Umbilical cord (tissue), 2 donors: ENCODE results near the gene ZCCHC24. TPM values are rescaled to one million over a fixed set of nuclear protein-coding genes. Genes with fewer than 3 reads are reported as not detected.

ENCODE experiments used
- DNase-seq: peaks from one replicate; pipeline ENCODE4 v3.0.0-alpha.2; 2015; ENCODE audit warnings: low spot score
- total RNA-seq: library from RNA; depleted of rRNA; stranded (reverse); fragments of >200 nt; gene quantifications from one replicate; pipeline ENCODE4 v1.2.3, GENCODE V29; 2014; ENCODE audit warnings: low replicate concordance; ENCODE audit not compliant: insufficient read depth

ZCCHC24 gene
- total RNA-seq, 1 donor from 2014 or later, result 33.7 TPM

DNA sequence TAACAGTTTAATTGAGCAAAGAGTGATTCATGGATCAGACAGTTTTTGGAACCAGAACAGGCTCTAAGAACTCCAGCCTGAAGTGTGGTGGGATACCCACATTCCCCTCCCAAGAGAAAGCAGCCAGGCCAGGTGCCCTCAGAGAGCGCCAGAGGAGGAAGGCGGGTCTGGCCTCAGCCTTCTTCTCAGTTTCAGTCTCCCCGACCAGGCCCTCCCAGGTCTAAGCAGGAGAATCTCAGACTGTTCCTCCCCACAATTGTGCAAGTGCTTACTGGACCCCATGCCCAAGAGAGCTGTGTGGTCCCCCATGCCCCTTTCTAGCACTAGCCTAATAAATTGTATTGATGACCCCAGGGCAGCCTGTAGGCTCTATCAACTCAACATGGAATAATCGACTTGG lies 72.6 kb downstream of the ZCCHC24 start:
- DNase-seq, result no peak

DNA sequence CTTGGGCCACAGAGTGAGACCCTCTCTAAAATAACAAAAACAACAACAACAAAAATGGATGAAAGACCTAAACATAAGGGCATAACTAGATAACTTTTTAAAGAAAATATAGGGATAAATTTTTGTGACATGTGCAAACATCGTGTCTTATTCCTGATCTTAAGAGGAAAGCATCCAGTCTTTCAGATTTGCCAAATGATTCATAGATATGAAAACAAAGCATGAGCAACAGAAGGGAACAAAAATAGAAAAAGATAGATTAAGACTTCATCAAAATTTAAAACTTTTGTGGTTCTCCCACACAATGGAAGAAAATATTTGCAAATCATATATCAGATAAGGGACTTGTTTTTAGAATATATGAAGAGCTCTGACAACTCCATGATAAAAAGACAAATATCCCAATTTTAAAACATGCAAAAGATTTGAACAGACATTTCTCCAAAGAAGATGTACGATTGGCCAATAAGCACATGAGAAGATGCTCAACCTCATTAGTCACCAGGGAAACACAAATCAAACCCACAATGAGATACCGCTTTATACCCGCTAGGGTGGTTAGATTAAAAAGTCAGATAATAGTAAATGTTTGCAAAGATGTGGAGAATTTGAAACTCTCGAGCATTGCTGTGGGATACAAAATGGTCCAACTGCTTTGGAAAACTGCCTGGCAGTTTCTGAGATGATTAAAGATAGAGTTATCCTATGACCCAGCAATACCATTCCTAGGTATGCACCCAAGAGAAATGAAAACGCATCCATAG lies 77.8 kb downstream of the ZCCHC24 start:
- no peak for DNase-seq

DNA sequence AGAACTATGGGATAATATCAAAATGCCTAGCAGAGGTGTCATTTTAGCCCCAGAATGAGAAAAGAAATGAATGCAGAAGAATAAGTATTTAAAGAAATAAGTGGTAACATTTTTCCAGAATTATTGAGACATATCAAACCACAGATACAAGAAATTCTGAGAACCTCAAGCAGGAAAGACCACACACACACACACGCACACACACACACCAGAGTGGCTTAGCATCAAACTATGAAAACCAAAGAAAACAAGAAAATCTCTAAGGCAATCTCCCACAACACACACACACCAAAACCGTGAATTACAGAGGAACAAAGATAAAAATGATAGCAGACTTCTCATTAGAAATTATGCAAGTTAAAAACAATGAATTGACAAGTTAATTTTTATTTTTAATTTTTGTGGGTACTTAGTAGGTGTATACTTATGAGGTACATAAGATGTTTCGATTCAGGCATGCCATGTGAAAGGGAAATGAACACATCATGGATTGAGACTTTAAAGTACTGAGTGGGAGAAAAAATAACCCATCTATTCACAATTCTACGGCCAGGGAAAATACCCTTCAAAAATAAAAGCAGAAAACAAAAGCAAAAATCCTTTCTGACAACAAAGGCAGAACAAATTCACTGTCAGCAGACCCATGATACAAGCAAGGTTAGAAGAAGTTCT lies 83.6 kb downstream of the ZCCHC24 start:
- no peak for DNase-seq

DNA sequence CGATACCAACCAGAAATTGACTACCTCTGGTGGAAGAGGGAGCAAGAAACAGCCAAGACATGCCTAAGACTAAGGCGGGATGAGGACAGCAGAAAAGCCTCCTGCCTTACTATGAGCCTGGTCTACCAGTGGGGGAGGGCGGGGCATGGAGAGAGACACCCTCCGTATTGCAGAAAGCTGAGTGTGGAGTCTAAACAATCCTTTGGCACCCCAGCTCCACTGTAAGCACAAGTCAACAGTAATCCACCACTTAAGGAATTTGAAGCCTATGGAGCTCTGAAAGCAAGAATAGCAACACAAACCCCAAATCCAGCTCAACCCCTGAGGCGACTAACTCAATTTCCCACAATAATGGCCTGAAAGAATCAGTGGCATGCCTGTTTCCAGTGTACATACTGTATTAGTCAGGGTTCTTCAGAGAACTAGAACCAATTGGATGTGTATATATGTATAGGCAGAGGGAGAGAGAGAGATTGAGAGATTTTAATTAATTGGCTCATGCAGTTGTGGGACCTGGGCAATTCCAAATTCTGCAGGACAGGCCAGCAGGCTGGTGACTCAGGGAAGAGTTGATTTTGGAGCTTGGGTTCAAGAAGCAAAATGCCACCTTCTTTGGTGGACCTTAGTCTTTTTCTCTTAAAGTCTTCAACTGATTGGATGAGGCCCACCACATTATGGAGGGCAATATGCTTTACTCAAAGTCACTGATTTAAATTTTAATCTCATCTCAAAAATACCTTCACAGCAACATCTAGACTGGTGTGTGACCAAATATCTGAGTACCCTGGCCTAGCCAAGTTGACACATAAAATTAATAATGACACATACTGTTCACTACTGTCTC lies 84.7 kb downstream of the ZCCHC24 start:
- no peak for DNase-seq

DNA sequence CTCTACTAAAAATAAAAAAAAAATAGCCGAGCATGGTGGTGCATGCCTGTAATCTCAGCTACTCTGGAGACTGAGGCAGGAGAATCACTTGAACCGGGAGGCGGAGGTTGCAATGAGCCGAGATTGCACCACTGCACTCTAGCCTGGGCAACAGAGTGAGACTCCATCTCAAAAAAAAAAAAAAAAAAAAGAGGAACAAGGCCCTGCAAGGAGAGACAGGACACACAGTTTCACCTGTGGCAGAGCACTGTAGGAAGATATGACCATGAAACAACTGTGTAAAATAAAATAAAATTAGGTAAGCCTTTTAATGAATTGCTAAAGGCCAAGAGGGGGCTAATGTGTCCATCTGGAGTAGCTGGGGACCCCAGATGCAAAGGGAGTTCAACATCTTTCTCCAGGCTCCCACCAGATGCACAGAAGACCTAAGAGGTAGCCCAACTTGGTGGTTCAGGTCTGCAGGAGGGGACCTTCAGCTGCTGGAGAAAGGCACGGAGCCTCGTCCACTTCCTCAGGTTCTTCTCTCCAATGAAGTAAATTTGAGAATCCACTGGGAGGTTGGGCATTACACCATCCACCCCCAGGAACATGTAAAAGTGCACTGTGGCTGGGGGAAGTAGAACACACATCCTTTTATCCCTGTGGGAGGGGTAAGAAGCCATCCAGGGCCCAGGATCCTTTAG lies 85.5 kb downstream of the ZCCHC24 start:
- no peak for DNase-seq

DNA sequence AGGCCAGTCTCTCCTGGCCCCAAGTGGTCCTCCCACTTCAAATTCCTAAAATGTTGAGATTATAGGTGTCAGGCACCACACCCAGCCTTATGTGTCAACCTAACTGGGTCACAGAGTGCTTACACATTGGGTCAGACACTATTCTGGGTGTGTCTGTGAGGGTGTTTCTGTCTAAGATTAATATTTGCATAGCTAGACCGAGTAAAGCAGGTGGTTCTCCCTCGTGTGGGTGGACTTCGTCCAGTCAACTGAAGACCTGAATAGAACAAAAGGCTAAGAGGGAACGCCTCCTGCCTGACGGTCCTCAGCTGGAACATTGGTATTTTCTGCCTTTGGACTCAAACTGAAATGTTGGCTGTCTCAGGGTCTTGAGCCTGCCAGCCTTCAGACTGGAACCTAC lies 86.6 kb downstream of the ZCCHC24 start:
- DNase-seq, result no peak

DNA sequence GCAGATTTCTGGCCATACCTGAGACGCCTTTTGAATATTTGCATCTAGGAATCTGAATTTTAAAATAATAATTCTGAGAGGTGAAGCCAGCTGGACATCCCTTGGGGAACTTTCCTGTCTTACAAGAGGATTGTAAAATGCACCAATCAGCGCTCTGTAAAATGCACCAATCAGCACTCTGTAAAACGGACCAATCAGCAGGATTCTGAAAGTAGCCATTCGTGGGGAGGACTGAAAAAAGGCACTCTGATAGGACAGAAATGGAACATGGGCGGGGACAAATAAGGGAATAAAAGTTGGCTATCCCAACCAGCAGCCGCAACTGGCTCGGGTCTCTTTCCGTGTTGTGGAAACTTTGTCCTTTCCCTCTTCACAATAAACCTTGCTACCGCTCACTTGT lies 88.2 kb downstream of the ZCCHC24 start:
- no peak for DNase-seq

DNA sequence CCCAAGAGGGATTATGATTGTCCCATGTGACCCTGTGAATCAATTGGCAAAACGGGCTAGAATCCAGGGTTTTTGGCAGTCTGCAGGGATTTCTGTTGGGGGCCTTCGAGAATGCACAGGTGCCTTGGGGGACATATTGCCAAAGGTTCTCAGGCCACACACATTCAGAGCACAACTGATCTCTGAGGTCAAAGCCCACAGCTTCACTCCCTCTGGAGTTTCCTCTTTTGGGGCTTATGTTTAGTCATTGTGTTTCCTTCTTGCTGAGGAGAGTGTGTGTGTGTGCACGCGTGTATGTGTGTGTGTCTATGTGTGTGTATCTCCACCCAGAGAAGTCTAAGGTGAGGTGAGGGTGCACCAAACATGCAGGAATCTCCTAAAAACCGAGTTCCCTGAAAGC lies 89.3 kb downstream of the ZCCHC24 start:
- no peak for DNase-seq

DNA sequence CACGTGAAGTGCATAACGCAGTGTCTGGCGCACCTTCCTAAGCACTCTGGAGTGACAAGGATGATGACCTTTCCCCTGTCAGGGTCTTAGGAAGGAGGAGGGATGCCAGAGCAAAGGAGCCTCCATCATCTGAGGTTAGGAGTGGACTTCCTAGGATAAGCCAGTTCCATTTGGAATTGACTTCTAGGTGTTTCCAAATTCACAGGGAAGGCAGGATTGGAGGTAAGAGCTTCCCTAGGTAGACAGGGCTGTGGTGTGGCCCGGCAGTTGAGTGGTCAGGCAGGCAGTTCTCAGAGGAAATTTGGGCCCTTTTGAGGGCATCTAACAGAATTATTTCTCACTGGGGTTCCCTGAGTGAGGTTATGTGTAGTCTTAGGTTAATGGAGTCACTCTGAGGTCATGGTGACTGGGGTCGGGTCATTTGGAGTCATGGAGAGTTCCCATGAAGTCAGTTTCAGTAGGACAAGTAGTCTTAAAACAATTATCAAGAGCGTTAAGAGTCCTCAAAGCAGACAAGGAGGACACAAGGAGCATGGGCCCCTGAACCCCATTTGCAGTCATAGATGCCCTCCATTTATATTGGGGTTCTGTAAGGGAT lies 89.9 kb downstream of the ZCCHC24 start:
- DNase-seq, result no peak

DNA sequence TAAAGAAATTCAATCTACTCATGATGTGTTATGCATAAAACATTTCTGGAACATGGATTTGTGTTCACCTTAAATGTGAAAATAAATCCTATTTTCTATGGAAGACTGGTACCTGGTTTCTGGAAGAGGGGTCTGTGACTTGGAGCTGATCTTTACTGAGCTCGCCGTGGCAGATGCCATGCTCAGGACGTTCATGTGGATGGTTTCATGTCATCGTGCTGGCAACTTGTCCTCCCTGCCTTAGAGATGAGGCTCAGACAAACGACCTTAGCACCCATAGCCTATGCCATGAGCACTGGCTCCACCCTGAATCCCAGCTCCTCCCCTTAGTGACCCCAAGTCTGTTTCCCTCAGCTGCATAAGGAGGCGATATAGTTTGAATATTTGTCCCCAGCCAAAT lies 90.8 kb downstream of the ZCCHC24 start:
- DNase-seq, result no peak

DNA sequence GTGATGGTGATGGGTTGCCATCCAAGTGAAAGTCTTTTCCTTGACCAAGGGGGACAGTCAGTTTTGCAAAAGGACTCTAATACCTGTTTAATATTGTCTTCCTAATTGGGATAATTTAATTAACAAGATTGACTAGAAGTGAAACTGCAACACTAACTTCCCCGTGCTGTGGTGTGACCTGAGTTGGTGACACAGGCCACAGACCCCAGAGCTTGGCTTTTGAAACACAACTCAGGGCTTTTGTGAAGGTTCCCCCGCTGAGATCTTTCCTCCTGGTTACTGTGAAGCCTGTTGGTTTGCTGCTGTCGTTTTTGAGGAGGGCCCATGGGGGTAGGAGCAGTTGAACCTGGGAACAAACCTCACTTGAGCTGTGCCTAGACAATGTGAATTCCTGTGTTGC lies 91.3 kb downstream of the ZCCHC24 start:
- no peak for DNase-seq

DNA sequence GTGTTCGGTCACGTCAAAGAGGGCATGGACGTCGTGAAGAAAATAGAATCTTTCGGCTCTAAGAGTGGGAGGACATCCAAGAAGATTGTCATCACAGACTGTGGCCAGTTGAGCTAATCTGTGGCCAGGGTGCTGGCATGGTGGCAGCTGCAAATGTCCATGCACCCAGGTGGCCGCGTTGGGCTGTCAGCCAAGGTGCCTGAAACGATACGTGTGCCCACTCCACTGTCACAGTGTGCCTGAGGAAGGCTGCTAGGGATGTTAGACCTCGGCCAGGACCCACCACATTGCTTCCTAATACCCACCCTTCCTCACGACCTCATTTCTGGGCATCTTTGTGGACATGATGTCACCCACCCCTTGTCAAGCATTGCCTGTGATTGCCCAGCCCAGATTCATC lies 91.7 kb downstream of the ZCCHC24 start:
- DNase-seq, result no peak

DNA sequence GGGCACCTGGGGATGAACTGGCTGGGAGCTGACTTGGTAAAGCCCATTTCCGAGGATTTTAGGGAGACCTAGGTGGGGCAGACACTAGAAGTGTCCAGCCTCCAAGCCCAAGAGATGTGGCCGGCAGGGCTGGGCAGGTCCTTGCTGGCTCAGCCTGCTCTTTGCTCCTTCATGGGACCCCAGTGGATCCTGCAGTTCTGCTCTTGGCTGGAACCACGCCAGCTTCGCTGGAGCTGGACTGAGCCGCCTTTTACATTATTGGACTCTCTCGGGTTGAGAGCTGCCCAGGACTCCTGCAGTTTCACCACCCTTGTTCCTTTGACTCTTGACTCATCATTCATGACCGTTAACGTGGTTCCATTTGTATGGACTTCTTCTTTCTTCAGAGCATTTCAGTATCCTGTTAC lies 92.4 kb downstream of the ZCCHC24 start:
- DNase-seq, result no peak

DNA sequence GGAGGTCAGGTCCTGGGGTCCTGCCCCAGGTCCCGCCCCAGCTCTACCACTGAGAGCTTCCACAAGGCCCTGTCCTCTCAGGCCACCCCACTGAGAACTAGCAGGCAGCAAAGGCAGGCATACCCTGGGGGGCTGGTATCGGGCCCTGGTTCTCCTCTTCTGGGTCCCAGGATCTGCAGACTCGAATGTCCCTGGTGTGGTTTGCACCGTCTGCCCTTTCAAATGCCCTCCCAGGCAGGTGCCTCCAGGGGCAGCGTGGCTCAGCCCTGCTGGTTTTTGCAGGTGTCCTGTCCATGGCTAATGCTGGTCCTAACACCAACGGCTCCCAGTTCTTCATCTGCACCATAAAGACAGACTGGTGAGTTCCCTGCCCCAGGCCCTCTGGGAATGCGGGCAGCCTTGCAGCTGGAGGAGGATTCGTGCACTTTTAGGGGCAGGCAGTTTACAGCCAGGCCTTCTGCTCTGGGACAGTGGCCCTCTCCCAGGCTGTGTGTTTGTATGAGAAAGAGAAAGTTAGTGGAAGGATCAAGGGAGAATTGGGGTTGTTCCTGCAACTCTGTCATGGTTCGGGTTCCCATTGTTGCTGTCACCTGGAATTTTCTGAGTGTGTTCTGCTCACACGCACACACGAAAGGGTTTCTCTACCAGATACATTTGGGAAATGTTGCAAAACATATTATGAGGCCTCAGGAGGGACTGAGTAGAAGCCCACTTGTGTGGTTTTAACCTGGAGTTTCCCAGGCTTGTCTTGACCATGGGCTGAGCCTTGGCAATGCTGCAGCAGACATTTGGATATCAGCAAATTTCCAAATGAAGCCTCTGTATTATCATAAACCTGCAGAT lies 93.2 kb downstream of the ZCCHC24 start:
- DNase-seq, result no peak

DNA sequence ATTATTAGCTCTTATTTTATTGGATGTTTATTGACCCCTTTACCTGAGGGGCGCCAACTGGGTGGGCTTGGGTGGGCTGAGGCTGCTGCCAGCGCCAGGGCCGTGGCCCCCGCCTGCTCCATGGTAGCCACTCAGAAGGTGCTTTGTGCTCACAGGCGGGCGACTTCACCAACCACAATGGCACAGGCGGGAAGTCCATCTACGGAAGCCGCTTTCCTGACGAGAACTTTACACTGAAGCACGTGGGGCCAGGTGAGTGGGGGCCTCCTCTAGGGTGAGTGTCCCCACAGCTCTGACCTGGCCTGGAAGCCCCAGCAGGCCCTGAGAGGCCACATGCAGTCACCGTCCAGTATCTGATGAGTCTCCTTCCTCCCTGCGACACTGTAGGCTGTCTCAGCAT lies 94.1 kb downstream of the ZCCHC24 start:
- DNase-seq, result no peak

DNA sequence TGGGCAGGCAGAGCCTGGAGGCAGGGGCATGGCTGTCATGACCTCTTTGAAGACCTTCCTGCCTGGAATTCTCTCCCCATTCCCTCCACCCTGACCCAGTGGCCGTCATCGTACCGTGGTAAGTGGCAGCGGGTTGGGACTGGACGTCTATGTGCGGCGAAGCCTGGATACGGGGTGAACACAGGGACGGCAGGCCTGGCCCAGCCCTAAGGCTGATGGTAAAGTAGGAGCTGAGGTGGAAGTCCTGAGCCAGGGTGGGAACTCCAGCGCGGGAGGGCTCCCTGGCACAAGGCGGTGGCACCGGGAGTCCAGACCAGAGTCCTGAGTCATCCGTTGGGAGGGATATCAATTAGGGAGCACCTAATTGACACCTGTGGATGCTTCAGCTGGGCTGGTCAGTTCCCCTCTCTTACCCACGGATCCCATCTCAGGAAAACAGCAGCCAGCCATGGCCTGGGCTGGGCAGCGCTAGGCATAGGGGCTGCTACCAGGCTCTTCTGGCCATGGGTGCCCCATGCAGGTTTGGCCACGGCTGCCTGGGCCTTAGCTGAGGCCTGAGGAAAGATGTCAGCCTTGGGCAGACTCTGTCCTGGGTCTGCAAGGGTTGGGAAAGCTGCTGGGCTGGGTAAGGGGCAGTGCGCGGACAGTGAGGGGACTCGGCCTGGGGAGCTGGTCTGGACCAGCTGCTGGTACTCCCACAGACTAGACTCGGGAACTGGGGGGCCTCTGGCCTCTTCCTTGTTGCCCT lies 94.8 kb downstream of the ZCCHC24 start:
- DNase-seq, result no peak

DNA sequence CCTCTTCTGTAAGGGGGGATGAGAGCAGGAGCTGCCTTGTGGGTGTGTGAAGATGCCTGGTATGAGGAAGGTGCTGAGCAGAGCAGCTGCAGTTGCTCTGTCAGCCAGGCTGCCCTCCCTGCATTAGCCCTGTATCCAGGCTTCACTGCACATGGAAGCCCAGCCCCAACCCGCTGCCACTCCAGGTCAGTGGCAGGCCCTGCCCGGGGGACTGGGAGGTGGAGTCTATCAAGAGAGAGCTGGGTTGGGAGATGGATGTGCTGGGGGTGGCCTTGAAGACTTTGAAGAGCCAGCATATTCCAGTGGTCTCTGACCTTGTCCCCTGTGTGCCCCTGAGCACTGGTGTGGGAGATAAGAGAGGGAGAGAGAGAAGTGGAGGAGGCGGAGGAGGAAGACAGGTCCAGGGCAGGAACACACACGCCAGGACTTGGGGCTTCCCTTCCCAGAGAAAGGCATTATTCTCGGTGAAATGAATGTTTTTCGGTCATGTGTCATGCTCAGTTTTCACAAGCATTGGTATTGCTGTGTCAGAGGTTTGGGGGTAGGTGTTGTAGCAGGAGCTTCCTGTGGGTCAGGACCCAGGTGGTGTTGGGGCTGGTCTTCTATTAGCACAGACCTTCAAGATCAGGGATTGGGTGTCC lies 95.5 kb downstream of the ZCCHC24 start:
- DNase-seq, result no peak

DNA sequence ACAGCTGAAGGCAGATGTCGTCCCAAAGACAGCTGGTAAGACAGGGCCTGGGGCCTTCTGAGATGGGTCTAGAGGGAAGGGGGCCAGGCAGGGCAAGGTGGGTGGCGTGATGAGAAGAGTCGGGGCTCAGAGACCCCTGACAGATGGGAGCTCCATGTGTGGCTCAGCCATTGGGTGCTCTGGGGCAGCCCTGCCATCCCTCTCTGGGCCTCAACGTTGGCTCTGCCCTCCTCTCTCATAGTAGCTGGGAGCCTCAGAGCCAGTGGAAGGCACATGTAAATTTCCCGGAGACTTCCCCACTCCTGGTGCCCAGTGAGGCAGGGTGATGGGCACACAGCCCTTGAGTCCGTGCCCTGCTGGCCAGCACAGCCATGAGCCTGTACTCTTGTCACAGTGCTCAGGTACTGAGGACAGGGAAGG lies 96.3 kb downstream of the ZCCHC24 start:
- no peak for DNase-seq

DNA sequence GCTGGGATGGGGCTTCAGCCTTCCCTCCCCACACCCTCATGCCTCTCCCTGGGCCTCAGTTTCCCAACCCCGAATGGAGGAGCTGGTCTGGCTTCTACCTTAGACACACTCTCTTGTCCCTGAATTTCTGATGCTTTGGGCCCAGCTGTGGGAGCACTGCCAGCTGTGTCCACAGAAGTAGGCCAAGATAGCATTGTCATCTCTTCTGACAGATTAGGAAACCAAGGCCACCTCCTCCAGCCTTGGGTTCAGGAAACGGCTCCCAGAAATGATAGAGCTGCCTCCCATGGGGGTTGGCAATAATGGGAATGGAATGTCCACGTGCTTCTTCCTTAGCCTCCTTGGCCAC lies 96.8 kb downstream of the ZCCHC24 start:
- DNase-seq, result no peak
